HepG2 (cell line): ENCODE measurements around the gene CEP131. TPM values are rescaled to one million over a fixed set of nuclear protein-coding genes. Genes with fewer than 3 reads are reported as not detected.

Experiments
- ATF7 ChIP-seq, 2 experiments: fragments of 450-650 bp in 1 of 2; sonication (generic) in 1 of 2; formaldehyde crosslinking in 1 of 2; IDR thresholded peaks; 2 replicates each; pipeline versions ENCODE4 v1.4.0 to v1.6.1; 2016 to 2020; ENCODE audit warnings: antibody characterized with exemption in 1 of 2, mild to moderate bottlenecking in 1 of 2, missing genetic modification reagents in 1 of 2
- CREBL2 ChIP-seq: sonication (generic); formaldehyde crosslinking; IDR thresholded peaks from 2 replicates; pipeline ENCODE4 v1.8.1; 2023; ENCODE audit warnings: missing genetic modification reagents, mild to moderate bottlenecking, borderline replicate concordance
- EHMT2 ChIP-seq: fragments of 200-600 bp; sonication (generic); IDR thresholded peaks from 2 replicates; pipeline ENCODE4 v1.7.0; 2017; ENCODE audit warnings: antibody characterized with exemption, low read depth, low read length, borderline replicate concordance
- HCFC1 ChIP-seq: fragments of 150-350 bp; IDR thresholded peaks from 2 replicates; pipeline ENCODE4 v1.6.1; 2014; ENCODE audit warnings: low read depth, low read length
- IRF1 ChIP-seq: sonication (generic); formaldehyde crosslinking; IDR thresholded peaks from 2 replicates; pipeline ENCODE4 v1.4.0; 2020; ENCODE audit warnings: low read depth, mild to moderate bottlenecking, missing genetic modification reagents
- KAT8 ChIP-seq: IDR thresholded peaks from 2 replicates; pipeline ENCODE4 v1.6.1; 2016; ENCODE audit warnings: missing genetic modification reagents, missing compliant biosample characterization
- MTERF4 ChIP-seq: sonication (generic); formaldehyde crosslinking; IDR thresholded peaks from 2 replicates; pipeline ENCODE4 v1.8.0; 2023; ENCODE audit warnings: mild to moderate bottlenecking, missing genetic modification reagents
- PRDM10 ChIP-seq: sonication (generic); formaldehyde crosslinking; IDR thresholded peaks from 2 replicates; pipeline ENCODE4 v1.4.0; 2020; ENCODE audit warnings: low read depth, missing genetic modification reagents
- SAFB2 ChIP-seq: sonication (generic); formaldehyde crosslinking; IDR thresholded peaks from 2 replicates; pipeline ENCODE4 v1.5.1; 2020; ENCODE audit warnings: missing genetic modification reagents, low read depth, mild to moderate bottlenecking, borderline replicate concordance
- SMAD3 ChIP-seq: sonication (generic); formaldehyde crosslinking; IDR thresholded peaks from 2 replicates; pipeline ENCODE4 v1.4.0; 2020; ENCODE audit warnings: missing genetic modification reagents
- ZBTB33 ChIP-seq: sonication (generic); formaldehyde crosslinking; IDR thresholded peaks from 2 replicates; pipeline ENCODE4 v1.4.0; 2020; ENCODE audit warnings: missing genetic modification reagents
- ZNF451 ChIP-seq: sonication (generic); formaldehyde crosslinking; IDR thresholded peaks from 2 replicates; pipeline ENCODE4 v1.5.0; 2020; ENCODE audit warnings: mild to moderate bottlenecking, missing genetic modification reagents
- ZNF580 ChIP-seq: IDR thresholded peaks from 2 replicates; pipeline ENCODE4 v1.6.1; 2016; ENCODE audit warnings: low read depth, borderline replicate concordance
- ZNF614 ChIP-seq: IDR thresholded peaks from 2 replicates; pipeline ENCODE4 v1.6.1; 2018; ENCODE audit warnings: missing biosample characterization, missing genetic modification reagents, inconsistent platforms, borderline replicate concordance
- ZNF740 ChIP-seq: sonication (generic); formaldehyde crosslinking; IDR thresholded peaks from 2 replicates; pipeline ENCODE4 v1.4.0; 2020; ENCODE audit warnings: missing genetic modification reagents
- polyA plus RNA-seq, 8 experiments: library from polyadenylated mRNA; depleted of rRNA in 3 of 8; stranded (reverse) in 7 of 8; unstranded in 1 of 8; fragments of >200 nt; fragmentation: Illumina TruSeq in 4 of 8; extraction: Trizol in 4 of 8; gene quantifications; 2 replicates each; pipeline versions ENCODE4 v1.2.1 to v1.2.3, GENCODE V29; 2011 to 2016; ENCODE audit warnings: low read depth in 4 of 8, missing spikeins in 1 of 8, mixed read lengths in 1 of 8; ENCODE audit not compliant: insufficient read depth in 1 of 8
- total RNA-seq, 5 experiments: library from RNA; depleted of rRNA; stranded (reverse); fragments of >200 nt; fragmentation: Illumina TruSeq; extraction: Trizol; gene quantifications; 2 replicates each; pipeline ENCODE4 v1.2.3, GENCODE V29; 2016; ENCODE audit warnings: low read depth in 1 of 5

CEP131 gene
- total and polyA plus RNA-seq, 2 of the 13 experiments (the other 11 are each of a cell fraction or from before 2014, with no cell fraction given) = 5.0 to 16.8 TPM

- TF ChIP-seq ZNF580 (CRISPR knock-in tag) = peak; percentile 68; the same call in 1 of the 2 replicates
- no peak; the same call in 1 of the 2 replicates for TF ChIP-seq PRDM10 (CRISPR knock-in tag)
- no peak for TF ChIP-seq HCFC1
- peak; percentile 58; the same call in 1 of the 2 replicates for TF ChIP-seq ZNF614 (CRISPR knock-in tag)
- peak; percentile 82; the same call in 1 of the 2 replicates for TF ChIP-seq CREBL2 (CRISPR knock-in tag)
- TF ChIP-seq ZNF740 (CRISPR knock-in tag) = peak; percentile 93
- no peak for TF ChIP-seq ATF7 (IDR thresholded peaks at IDR 0.05)
- no peak; the same call in 1 of the 2 replicates for TF ChIP-seq ATF7 (CRISPR knock-in tag; IDR thresholded peaks at IDR 0.05)
- TF ChIP-seq ZNF451 (CRISPR knock-in tag) = 0 out of 2 replicates have a peak, but pooled peaks have one; percentile 3
- peak; percentile 63; the same call in 1 of the 2 replicates for TF ChIP-seq KAT8 (CRISPR knock-in tag)
- peak; percentile 32; the same call in 1 of the 2 replicates for TF ChIP-seq ZBTB33 (CRISPR knock-in tag)
- no peak for TF ChIP-seq EHMT2
- peak; percentile 92; the same call in 1 of the 2 replicates for TF ChIP-seq SAFB2
- peak; percentile 55; the same call in 1 of the 2 replicates for TF ChIP-seq SMAD3 (CRISPR knock-in tag)
- no peak for TF ChIP-seq IRF1
- TF ChIP-seq MTERF4 (CRISPR knock-in tag) = peak; percentile 80
Measured at GRCh38 chr17:81165246-81166032, 57.3 kb downstream of the CEP131 start, which contains the start of gene PVALEF (continued).
